Natural killer cell (primary cell): ENCODE results near the gene B9D2. TPM values are rescaled to one million over a fixed set of nuclear protein-coding genes. Genes with fewer than 3 reads are reported as not detected.

Source experiments
- ATAC-seq, 3 donors: fragments of 150-1000 bp in 2 of 3; fragments of 200-7000 bp in 1 of 3; cut with Tn5 transposase; 1 replicate in 1 of 3; 2 replicates in 2 of 3; pipeline ENCODE4 v1.10.0; 2021; ENCODE audit warnings: mild to moderate bottlenecking in 2 of 3, moderate library complexity in 2 of 3
- DNase-seq, 2 donors: peaks; one replicate each; pipeline versions ENCODE4 v3.0.0 to v3.0.0-alpha.2; 2013 to 2021; ENCODE audit warnings: mixed read lengths in 1 of 2
- H3K27ac ChIP-seq: one replicate; pipeline ENCODE4 v1.5.1; 2013; ENCODE audit warnings: mild to moderate bottlenecking, low read length
- H3K27me3 ChIP-seq: one replicate; pipeline ENCODE4 v1.6.1; 2013; ENCODE audit warnings: low read length; ENCODE audit not compliant: control insufficient read depth, insufficient read depth
- H3K36me3 ChIP-seq: one replicate; pipeline ENCODE4 v1.6.1; 2013; ENCODE audit warnings: low read length; ENCODE audit not compliant: control insufficient read depth, insufficient read depth
- H3K4me1 ChIP-seq: one replicate; pipeline ENCODE4 v1.6.1; 2013; ENCODE audit warnings: low read length; ENCODE audit not compliant: control insufficient read depth, insufficient read depth
- H3K4me3 ChIP-seq: one replicate; pipeline ENCODE4 v1.5.1; 2013; ENCODE audit warnings: low read length
- H3K9me3 ChIP-seq: one replicate; pipeline ENCODE4 v1.6.1; 2013; ENCODE audit warnings: low read length; ENCODE audit not compliant: control insufficient read depth, insufficient read depth
- H3K27ac Mint-ChIP-seq, 2 donors: one replicate each; pipeline ENCODE4 v1.8.0; 2022; ENCODE audit warnings: mild to moderate bottlenecking in 2 of 2, mixed read lengths in 2 of 2, moderate library complexity in 1 of 2
- H3K27me3 Mint-ChIP-seq, 2 donors: one replicate each; pipeline ENCODE4 v1.8.0; 2022; ENCODE audit warnings: low read depth in 2 of 2, mixed read lengths in 2 of 2
- H3K36me3 Mint-ChIP-seq: one replicate; pipeline ENCODE4 v1.8.0; 2022; ENCODE audit warnings: mixed read lengths
- H3K4me1 Mint-ChIP-seq, 2 donors: one replicate each; pipeline ENCODE4 v1.8.0; 2022; ENCODE audit warnings: mixed read lengths in 2 of 2
- H3K4me3 Mint-ChIP-seq: one replicate; pipeline ENCODE4 v1.8.0; 2022; ENCODE audit warnings: mild to moderate bottlenecking, moderate library complexity, mixed read lengths
- H3K9me3 Mint-ChIP-seq, 2 donors: one replicate each; pipeline ENCODE4 v1.8.0; 2022; ENCODE audit warnings: mixed read lengths in 2 of 2
- CTCF ChIP-seq: fragments of 200-600 bp; IDR thresholded peaks from one replicate; pipeline ENCODE4 v1.8.0; 2022; ENCODE audit warnings: antibody characterized with exemption
- WGBS: methylation state at CpG from one replicate; pipeline ENCODE4 v1.1.7; 2013; ENCODE audit warnings: missing lambda C conversion rate; ENCODE audit not compliant: insufficient coverage; 5-methylcytosine and 5-hydroxymethylcytosine counted together
- intact Hi-C: fragments of 100-400 bp; cut with micrococcal nuclease; formaldehyde crosslinking; loops from one replicate; pipeline ENCODE4 v1.14.2; 2022
- total RNA-seq, 4 donors: library from RNA; stranded (reverse); fragments of 120-200 nt in 1 of 4; gene quantifications; one replicate each; pipeline versions ENCODE4 v1.2.3 to v1.2.4, GENCODE V29; 2013 to 2022

Gene B9D2
- total RNA-seq, 3 donors from 2014 or later (not counting 1 experiment from before 2014, with no cell fraction given) = 18.1 to 22.2 (median 18.7) TPM

- H3K27me3 Mint-ChIP-seq = no peaks in the 10 kb centered on the region
- Histone ChIP-seq H3K36me3 (peaks cover 54% of the 10 kb centered on the region), H3K4me3 (no peak overlapping the region), H3K9me3 (no peaks in the 10 kb centered on the region), H3K27me3 (no peaks in the 10 kb centered on the region), H3K4me1 (peaks cover 94% of the 10 kb centered on the region), H3K27ac (peak overlapping the region; percentile 97)
- 94% methylated on average over 4 of the region's 4 CpGs for WGBS
- H3K4me3 Mint-ChIP-seq = peak overlapping the region; percentile 53
- peaks cover 86 to 87% of the 10 kb centered on the region in 2 donors for H3K4me1 Mint-ChIP-seq
- no peaks in the 10 kb centered on the region for H3K9me3 Mint-ChIP-seq
- peaks cover 5% of the 10 kb centered on the region for H3K36me3 Mint-ChIP-seq
- no peak for ATAC-seq
- TF ChIP-seq CTCF = no peak
- intact Hi-C loops = loop anchor here (5.0 to 10.0 kb wide), 2 partner anchors 47 to 480 kb away; partner anchors contain the start of gene TGFB1
- H3K27ac Mint-ChIP-seq = peak overlapping the region; percentile 91 to 94
- DNase-seq = no peak
Observed at GRCh38 chr19:41304706-41305483, 59.1 kb downstream of the B9D2 start.

Other genes with a start within 250 kb of the B9D2 start
- gene CYP2F1, start 249.7 kb downstream of the B9D2 start, total RNA-seq = 1 to 10 TPM in 2 of 3 donors, under 1 TPM in 1; 0.93 to 4.7 (median 4.5) TPM
- gene CYP2S1, start 170.9 kb downstream of the B9D2 start, total RNA-seq = 1 to 10 TPM in 1 of 3 donors, under 1 TPM in 2; 0.78 to 1.6 (median 0.84) TPM
- gene AXL, start 144.9 kb downstream of the B9D2 start, total RNA-seq = under 1 TPM in 2 of 3 donors, not detected in 1; 0.16 to 0.70 TPM
- gene HNRNPUL1, start 99.8 kb downstream of the B9D2 start, total RNA-seq = 100 to 1,000 TPM; 279 to 360 (median 315) TPM
- 10 to 100 TPM; 41.1 to 44.3 (median 44.0) TPM for gene CCDC97, start 54.0 kb downstream of the B9D2 start, total RNA-seq
- gene TGFB1, start 10.2 kb downstream of the B9D2 start, total RNA-seq = 100 to 1,000 TPM; 682 to 761 (median 729) TPM
- 10 to 100 TPM; 13.6 to 22.8 (median 20.8) TPM for gene TMEM91, start 12.4 kb upstream of the B9D2 start, total RNA-seq
- gene EXOSC5, start 33.2 kb upstream of the B9D2 start, total RNA-seq = 10 to 100 TPM in 1 of 3 donors, 1 to 10 TPM in 2; 9.0 to 11.6 (median 9.5) TPM
- gene BCKDHA, start 33.7 kb upstream of the B9D2 start, total RNA-seq = 10 to 100 TPM; 26.5 to 29.0 (median 28.3) TPM
- gene B3GNT8, start 63.2 kb upstream of the B9D2 start, total RNA-seq = 1 to 10 TPM; 1.5 to 2.5 (median 2.1) TPM
- 10 to 100 TPM; 25.4 to 32.5 (median 29.5) TPM for gene DMAC2, start 75.8 kb upstream of the B9D2 start, total RNA-seq
- not detected for gene ERICH4, start 79.0 kb upstream of the B9D2 start, total RNA-seq
- 10 to 100 TPM; 26.8 to 46.6 (median 33.6) TPM for gene CEACAM21, start 212.0 kb upstream of the B9D2 start, total RNA-seq